HT1080 (cell line): ENCODE measurements around the gene EFS. TPM values are rescaled to one million over a fixed set of nuclear protein-coding genes. Genes with fewer than 3 reads are reported as not detected.
A peak's percentile ranks its signal among the peaks of the same experiment; 100 is the strongest.
"Not testable (repeated sequence)": the region's sequence is repeated elsewhere in the genome, so short reads cannot be mapped to it uniquely, and the experiment has no call there.

ENCODE experiments used
- DNase-seq: peaks from one replicate; pipeline ENCODE4 v3.0.0-alpha.2; 2015; ENCODE audit warnings: low read depth
- total RNA-seq: library from RNA; depleted of rRNA; stranded (reverse); fragments of >200 nt; shearing (Covaris generic); gene quantifications from 2 replicates; pipeline ENCODE4 v1.2.3, GENCODE V29; 2014

The EFS gene
- total RNA-seq, 1 experiment from 2014 or later = not detected

- no peak for DNase-seq
Measured at GRCh38 chr14:23339506-23340268, 25.3 kb downstream of the EFS start.

GRCh38 chr14:23335623-23336022 lies 29.3 kb downstream of the EFS start:
- DNase-seq = no peak

- DNase-seq = peak; percentile 53
Measured at GRCh38 chr14:23327947-23328744, 36.8 kb downstream of the EFS start.

GRCh38 chr14:23326491-23327332 lies 38.3 kb downstream of the EFS start:
- no peak for DNase-seq

GRCh38 chr14:23325746-23326145 lies 39.2 kb downstream of the EFS start:
- DNase-seq = not testable (repeated sequence)

GRCh38 chr14:23324993-23325392 lies 40.0 kb downstream of the EFS start:
- DNase-seq = no peak

- no peak for DNase-seq
Measured at GRCh38 chr14:23324455-23324846, 40.5 kb downstream of the EFS start.

- DNase-seq = no peak
Measured at GRCh38 chr14:23323838-23324454, 41.0 kb downstream of the EFS start.

- DNase-seq = no peak
Measured at GRCh38 chr14:23322568-23323517, 42.1 kb downstream of the EFS start.

- peak; percentile 47 for DNase-seq
Measured at GRCh38 chr14:23321572-23322547, 43.1 kb downstream of the EFS start.

- peak; percentile 100 for DNase-seq
Measured at GRCh38 chr14:23320584-23321571, 44.1 kb downstream of the EFS start, which contains the start of gene PABPN1. Gene PABPN1 (plus strand): TSS chr14:23321457. CDS start chr14:23321470, 13 bp downstream.

- DNase-seq = no peak
Measured at GRCh38 chr14:23319746-23320583, 45.0 kb downstream of the EFS start.

GRCh38 chr14:23316300-23316699 lies 48.7 kb downstream of the EFS start:
- no peak for DNase-seq

GRCh38 chr14:23310546-23310945 lies 54.4 kb downstream of the EFS start:
- no peak for DNase-seq

GRCh38 chr14:23308721-23309445 lies 56.1 kb downstream of the EFS start:
- DNase-seq = no peak
